SH-SY5Y (cell line): ENCODE data around the gene LHX4.

Experiments
- GATA2 ChIP-seq: IDR thresholded peaks from 2 replicates; pipeline ENCODE4 v1.6.1; 2011; ENCODE audit warnings: mild to moderate bottlenecking, low read depth, low read length
- GATA3 ChIP-seq: IDR thresholded peaks from 2 replicates; pipeline ENCODE4 v1.6.1; 2011; ENCODE audit warnings: low read depth, mild to moderate bottlenecking, low read length, moderate library complexity

- no peak for TF ChIP-seq GATA2
- no peak for TF ChIP-seq GATA3
These were observed 42.3 kb downstream of the LHX4 start for GRCh38 chr1:180272395-180272794.
